Measurements from ENCODE around the gene CCDC154. TPM values are rescaled to one million over a fixed set of nuclear protein-coding genes. Genes with fewer than 3 reads are reported as not detected.

CCDC154 gene
- total RNA-seq, 1 experiment from 2014 or later: 3.2 TPM

DNA sequence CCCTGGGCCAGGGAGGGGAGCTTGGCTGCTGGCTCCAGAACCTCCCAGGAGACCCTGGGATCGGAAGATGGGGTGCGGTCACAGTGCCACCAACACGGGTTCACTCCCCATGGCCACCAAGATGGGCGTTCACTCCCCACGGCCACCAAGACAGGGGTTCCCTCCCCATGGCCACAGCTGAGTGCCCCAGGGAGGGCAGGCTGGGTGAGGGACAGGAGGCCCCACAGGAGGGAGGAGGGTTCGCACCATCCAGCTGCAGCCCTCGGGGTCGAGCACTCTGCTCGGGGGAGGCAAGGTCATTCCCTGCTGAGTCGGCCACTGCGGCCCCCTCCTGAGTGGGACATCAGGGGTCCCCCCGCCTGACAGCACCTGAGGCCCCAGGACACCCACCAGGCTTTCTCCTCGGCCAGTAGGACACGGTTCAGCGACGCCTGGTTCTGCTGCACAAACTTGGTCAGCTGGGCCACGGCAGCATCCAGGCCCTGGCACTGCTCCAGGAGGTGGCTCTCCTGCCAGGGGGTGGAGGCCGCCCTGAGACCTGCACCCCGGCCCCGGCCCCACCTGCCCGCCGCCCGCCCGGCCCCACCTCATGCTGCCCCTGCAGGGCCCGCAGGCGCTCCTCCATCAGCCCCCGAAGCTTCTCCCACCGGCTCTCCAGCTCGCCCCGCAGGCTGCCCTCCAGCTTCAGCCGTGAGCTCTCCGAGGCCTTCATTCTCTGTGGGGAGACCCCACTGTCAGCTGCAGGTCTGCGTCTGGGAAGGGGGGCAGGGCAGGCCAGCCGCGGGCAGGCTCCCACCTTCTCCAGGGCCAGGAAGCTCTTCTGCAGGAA, 5.9 kb downstream of the CCDC154 start:
- DNase-seq: no peak
- BruUV-seq (replicated peaks): no TSS peak
- Mint-ChIP-seq H3K36me3 (ENCODE audit: insufficient read depth, unreplicated experiment) (peaks cover 5% of the 10 kb centered on the region), H3K4me3 (ENCODE audit: low read depth, unreplicated experiment) (no peak overlapping the region), H3K4me1 (ENCODE audit: low read depth, unreplicated experiment) (no peaks in the 10 kb centered on the region), H3K9me3 (ENCODE audit: low read depth, unreplicated experiment) (no peaks in the 10 kb centered on the region), H3K27ac (ENCODE audit: unreplicated experiment) (no peak overlapping the region), H3K27me3 (ENCODE audit: unreplicated experiment) (no peaks in the 10 kb centered on the region)
- intact Hi-C loops (cut with micrococcal nuclease; ENCODE audit: unreplicated experiment): no loop called here
- CTCF ChIA-PET: interaction anchor here (0.5 to 1.2 kb wide), 3 partner anchors 10 to 582 kb away, joined by 3 to 4 read pairs (median 3); partner anchors contain the start of gene UQCC4
- TF ChIP-seq, protein P1, sequence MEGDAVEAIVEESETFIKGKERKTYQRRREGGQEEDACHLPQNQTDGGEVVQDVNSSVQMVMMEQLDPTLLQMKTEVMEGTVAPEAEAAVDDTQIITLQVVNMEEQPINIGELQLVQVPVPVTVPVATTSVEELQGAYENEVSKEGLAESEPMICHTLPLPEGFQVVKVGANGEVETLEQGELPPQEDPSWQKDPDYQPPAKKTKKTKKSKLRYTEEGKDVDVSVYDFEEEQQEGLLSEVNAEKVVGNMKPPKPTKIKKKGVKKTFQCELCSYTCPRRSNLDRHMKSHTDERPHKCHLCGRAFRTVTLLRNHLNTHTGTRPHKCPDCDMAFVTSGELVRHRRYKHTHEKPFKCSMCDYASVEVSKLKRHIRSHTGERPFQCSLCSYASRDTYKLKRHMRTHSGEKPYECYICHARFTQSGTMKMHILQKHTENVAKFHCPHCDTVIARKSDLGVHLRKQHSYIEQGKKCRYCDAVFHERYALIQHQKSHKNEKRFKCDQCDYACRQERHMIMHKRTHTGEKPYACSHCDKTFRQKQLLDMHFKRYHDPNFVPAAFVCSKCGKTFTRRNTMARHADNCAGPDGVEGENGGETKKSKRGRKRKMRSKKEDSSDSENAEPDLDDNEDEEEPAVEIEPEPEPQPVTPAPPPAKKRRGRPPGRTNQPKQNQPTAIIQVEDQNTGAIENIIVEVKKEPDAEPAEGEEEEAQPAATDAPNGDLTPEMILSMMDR (IDR thresholded peaks at IDR 0.05; ENCODE audit: unreplicated experiment): no peak

DNA sequence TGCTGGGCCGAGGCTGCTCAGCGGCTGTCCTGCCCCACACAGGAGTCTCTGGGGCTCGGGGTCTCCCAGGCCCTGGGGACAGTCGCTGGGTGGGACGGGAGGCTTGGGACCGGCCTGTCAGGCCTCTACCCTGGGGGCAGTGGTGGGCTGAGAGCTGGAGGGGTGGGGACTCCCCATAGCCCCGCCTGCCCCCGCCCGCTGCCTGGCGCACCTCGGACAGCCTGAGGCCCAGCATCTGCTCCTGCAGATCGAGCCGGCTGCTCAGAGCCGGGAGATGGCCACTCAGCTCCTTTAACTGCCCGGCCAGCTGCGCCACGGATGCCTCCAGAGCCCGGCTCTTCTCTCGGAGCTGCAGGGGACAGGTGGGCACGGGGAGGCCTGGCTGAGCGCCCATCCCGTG, 6.8 kb downstream of the CCDC154 start:
- peaks cover 5% of the 10 kb centered on the region for H3K36me3 Mint-ChIP-seq (ENCODE audit: insufficient read depth, unreplicated experiment)
- CTCF ChIA-PET: interaction anchor here (0.5 to 1.2 kb wide), 3 partner anchors 11 to 583 kb away, joined by 3 to 4 read pairs (median 3); partner anchors contain the start of gene UQCC4
- H3K4me1 Mint-ChIP-seq (ENCODE audit: low read depth, unreplicated experiment): no peaks in the 10 kb centered on the region
- H3K4me3 Mint-ChIP-seq (ENCODE audit: low read depth, unreplicated experiment): no peak overlapping the region
- peaks cover under 1% of the 10 kb centered on the region for H3K27me3 Mint-ChIP-seq (ENCODE audit: unreplicated experiment)
- BruUV-seq (replicated peaks): no TSS peak
- no peak for DNase-seq
- H3K9me3 Mint-ChIP-seq (ENCODE audit: low read depth, unreplicated experiment): no peaks in the 10 kb centered on the region
- intact Hi-C loops (cut with micrococcal nuclease; ENCODE audit: unreplicated experiment): no loop called here
- no peak overlapping the region for H3K27ac Mint-ChIP-seq (ENCODE audit: unreplicated experiment)
- TF ChIP-seq, protein P1 (IDR thresholded peaks at IDR 0.05; ENCODE audit: unreplicated experiment): no peak

DNA sequence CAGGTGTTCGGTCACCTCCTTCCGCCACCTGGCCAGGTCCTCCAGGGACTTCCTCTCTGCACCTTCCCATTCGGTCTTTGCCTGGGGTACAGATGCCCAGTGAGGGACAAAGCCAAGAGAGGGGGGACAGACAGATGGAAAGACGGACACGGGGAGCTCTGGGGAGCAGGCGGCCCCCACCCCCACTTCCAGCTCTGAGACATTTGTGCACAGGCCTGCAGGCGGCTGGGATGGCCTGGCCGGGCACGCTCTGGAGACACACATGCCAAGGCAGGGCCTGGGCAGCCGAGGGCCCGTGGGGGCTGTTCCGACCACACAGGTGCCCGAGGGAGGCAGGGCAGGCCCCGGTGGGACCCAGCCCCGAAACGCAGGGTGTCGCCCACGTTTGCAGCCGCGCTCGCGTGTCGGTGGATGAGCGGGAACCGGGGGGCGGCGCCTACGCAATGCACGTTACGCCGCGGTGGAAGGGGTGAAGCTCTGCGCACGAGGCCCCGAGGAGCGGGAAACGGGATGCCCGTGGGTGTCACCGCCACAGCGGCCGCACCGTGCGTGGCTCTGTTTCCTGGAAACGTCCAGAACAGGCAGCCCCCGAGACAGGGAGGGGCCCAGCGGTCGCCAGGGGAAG, 7.5 kb downstream of the CCDC154 start:
- Mint-ChIP-seq H3K4me1 (ENCODE audit: low read depth, unreplicated experiment) (no peaks in the 10 kb centered on the region), H3K36me3 (ENCODE audit: insufficient read depth, unreplicated experiment) (peaks cover 11% of the 10 kb centered on the region), H3K27me3 (ENCODE audit: unreplicated experiment) (peaks cover 8% of the 10 kb centered on the region), H3K9me3 (ENCODE audit: low read depth, unreplicated experiment) (no peaks in the 10 kb centered on the region), H3K27ac (ENCODE audit: unreplicated experiment) (no peak overlapping the region), H3K4me3 (ENCODE audit: low read depth, unreplicated experiment) (no peak overlapping the region)
- BruUV-seq (replicated peaks): no TSS peak
- no peak for DNase-seq
- intact Hi-C loops (cut with micrococcal nuclease; ENCODE audit: unreplicated experiment): no loop called here
- CTCF ChIA-PET: no interaction called here
- TF ChIP-seq, protein P1 (IDR thresholded peaks at IDR 0.05; ENCODE audit: unreplicated experiment): no peak

DNA sequence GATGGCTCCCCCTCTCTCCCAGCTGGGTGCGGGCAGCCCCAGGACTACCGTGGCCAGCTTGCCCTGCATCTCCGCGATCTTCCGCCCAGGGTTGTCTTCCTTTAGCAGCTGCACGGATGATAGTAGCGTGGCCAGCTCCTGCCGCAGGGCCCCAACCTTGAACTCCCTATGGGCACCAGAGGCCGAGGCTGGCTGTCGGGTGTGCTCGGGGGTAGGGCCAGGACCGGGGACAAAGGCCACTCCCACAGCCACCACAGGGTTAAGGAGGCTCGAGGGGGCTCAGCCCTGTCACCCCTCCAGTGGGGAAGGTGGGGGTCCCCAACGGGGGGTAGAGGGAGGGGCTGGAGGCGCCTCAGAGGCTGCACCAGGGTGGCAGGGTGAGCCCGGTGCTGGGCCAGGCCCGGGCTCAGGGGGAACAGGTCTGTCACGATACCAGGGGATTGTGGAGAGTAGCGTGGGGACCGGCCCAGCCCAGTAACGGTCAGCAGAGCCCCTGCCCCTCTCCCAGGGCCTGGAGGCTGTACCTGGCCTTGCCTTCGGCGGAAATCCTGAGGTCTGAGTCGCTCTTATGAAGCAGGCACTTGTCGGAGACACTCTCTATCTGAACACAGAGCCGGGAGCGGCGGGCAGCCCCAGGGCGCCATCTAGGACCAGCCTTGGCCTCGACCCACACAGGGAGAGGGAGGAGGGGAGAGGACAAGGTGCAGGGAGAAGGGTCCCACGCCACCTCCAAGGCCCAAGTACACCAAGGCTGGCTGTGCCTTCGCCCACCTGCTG, 8.2 kb downstream of the CCDC154 start:
- Mint-ChIP-seq H3K27me3 (ENCODE audit: unreplicated experiment) (peaks cover 12% of the 10 kb centered on the region), H3K4me1 (ENCODE audit: low read depth, unreplicated experiment) (no peaks in the 10 kb centered on the region), H3K27ac (ENCODE audit: unreplicated experiment) (no peak overlapping the region), H3K9me3 (ENCODE audit: low read depth, unreplicated experiment) (no peaks in the 10 kb centered on the region), H3K36me3 (ENCODE audit: insufficient read depth, unreplicated experiment) (peaks cover 11% of the 10 kb centered on the region), H3K4me3 (ENCODE audit: low read depth, unreplicated experiment) (no peak overlapping the region)
- TF ChIP-seq, protein P1 (IDR thresholded peaks at IDR 0.05; ENCODE audit: unreplicated experiment): no peak
- intact Hi-C loops (cut with micrococcal nuclease; ENCODE audit: unreplicated experiment): no loop called here
- no peak for DNase-seq
- BruUV-seq (replicated peaks): no TSS peak
- CTCF ChIA-PET: no interaction called here

Measured in Calu3 (cell line).